ENCODE results near the gene CNTNAP1. TPM values are rescaled to one million over a fixed set of nuclear protein-coding genes. Genes with fewer than 3 reads are reported as not detected.

The CNTNAP1 gene
- total and polyA plus RNA-seq, 9 of the 15 experiments (the other 6 are each of a cell fraction or from before 2014, with no cell fraction given): 0.10 to 1.8 (median 0.62) TPM

- TF ChIP-seq TFAP4 (CRISPR knock-in tag; IDR thresholded peaks at IDR 0.05; ENCODE audit: borderline replicate concordance) (peak; percentile 70), ZFP1 (CRISPR knock-in tag; IDR thresholded peaks at IDR 0.05) (no peak), ZFP30 (CRISPR knock-in tag; IDR thresholded peaks at IDR 0.05; ENCODE audit: borderline replicate concordance) (no peak), AFF4 (CRISPR knock-in tag; IDR thresholded peaks at IDR 0.05) (no peak), HMGXB4 (CRISPR knock-in tag; IDR thresholded peaks at IDR 0.05) (no peak), XRCC5 (IDR thresholded peaks at IDR 0.05; ENCODE audit: low read depth, low read length) (no peak), TAF7 (tag; IDR thresholded peaks at IDR 0.05) (no peak; the same call in 1 of the 2 replicates), MLX (CRISPR knock-in tag; conservative IDR thresholded peaks at IDR 0.05) (no peak), GTF2E2 (tag; IDR thresholded peaks at IDR 0.05) (no peak), ZBTB11 (CRISPR knock-in tag; IDR thresholded peaks at IDR 0.05) (peak in 1 of 3 experiments; percentile 44; a peak in 1 of 6 replicates), ZNF740 (CRISPR knock-in tag; IDR thresholded peaks at IDR 0.05) (no peak), ZNF740 (tag; IDR thresholded peaks at IDR 0.05) (no peak), PML (IDR thresholded peaks at IDR 0.05; ENCODE audit: low read length) (no peak)
Observed at GRCh38 chr17:42744806-42745617, 62.7 kb downstream of the CNTNAP1 start, which contains the start of gene EZH1 (continued).

All from K562 (cell line).